Endothelial cell of umbilical vein (primary cell): Measurements from ENCODE around the gene OSCAR. TPM values are rescaled to one million over a fixed set of nuclear protein-coding genes. Genes with fewer than 3 reads are reported as not detected.

ENCODE experiments used
- BruUV-seq: library from RNA; stranded (reverse); fragments of 400-500 nt; replicated peaks from 2 replicates; lab custom pipeline; 2021; lab: Mats Ljungman, UMichigan
- CTCF ChIA-PET: fragments of 300-600, 350-600 bp; sonication (Branson Sonifier 250); formaldehyde crosslinking; loops from one replicate; lab custom pipeline; 2021; ENCODE audit warnings: antibody characterized with exemption, inconsistent platforms; lab: Charles Lee
- POLR2A ChIA-PET: fragments of 300-600, 350-600 bp; sonication (Branson Sonifier 250); formaldehyde crosslinking; loops from one replicate; lab custom pipeline; 2021; ENCODE audit warnings: antibody characterized with exemption, inconsistent platforms; lab: Charles Lee
- DNase-seq: peaks from one replicate; pipeline ENCODE4 v3.0.0-alpha.2; 2011; ENCODE audit warnings: low read depth, low spot score
- FAIRE-seq: peaks from 2 replicates; lab custom pipeline; 2011; peaks lifted over from hg19 to GRCh38; lab: Jason Lieb, UNC
- H2AFZ ChIP-seq: 2 replicates; pipeline ENCODE4 v1.6.0; 2012; ENCODE audit warnings: low read depth, low read length, control low read depth, inconsistent platforms
- H3K27ac ChIP-seq: 2 replicates; pipeline ENCODE4 v1.5.1; 2011; ENCODE audit warnings: low read depth, mild to moderate bottlenecking, control low read depth, low read length, moderate library complexity; ENCODE audit not compliant: insufficient read depth
- H3K27me3 ChIP-seq, 2 experiments: 2 replicates each; pipeline versions ENCODE4 v1.6.0 to v1.6.1; 2011; ENCODE audit warnings: low read length in 2 of 2, mixed read lengths in 1 of 2; ENCODE audit not compliant: control insufficient read depth in 2 of 2, insufficient read depth in 2 of 2
- H3K36me3 ChIP-seq, 2 experiments: 2 replicates in 1 of 2; 3 replicates in 1 of 2; pipeline ENCODE4 v1.5.1; 2011; ENCODE audit warnings: low read length in 2 of 2, mild to moderate bottlenecking in 1 of 2, moderate library complexity in 1 of 2; ENCODE audit not compliant: control insufficient read depth in 2 of 2, insufficient read depth in 2 of 2; ENCODE audit errors: extremely low read depth in 1 of 2
- H3K4me1 ChIP-seq: 3 replicates; pipeline ENCODE4 v1.5.1; 2011; ENCODE audit warnings: mild to moderate bottlenecking, low read length; ENCODE audit not compliant: control insufficient read depth, insufficient read depth; ENCODE audit errors: extremely low read depth
- H3K4me2 ChIP-seq: 2 replicates; pipeline ENCODE4 v1.6.1; 2011; ENCODE audit warnings: low read length, control low read depth, mixed read lengths; ENCODE audit not compliant: insufficient read depth
- H3K4me3 ChIP-seq, 3 experiments: fragments of 200-600 bp in 1 of 3; sonication (generic), shearing (Covaris generic) in 1 of 3; replicated peaks in 1 of 3; 2 replicates each; pipeline ENCODE4 v1.5.1; 2011 to 2016; ENCODE audit warnings: control low read depth in 3 of 3, low read length in 3 of 3, mild to moderate bottlenecking in 2 of 3, inconsistent platforms in 1 of 3, low read depth in 1 of 3, moderate library complexity in 1 of 3; ENCODE audit not compliant: insufficient read depth in 1 of 3
- H3K79me2 ChIP-seq: 2 replicates; pipeline ENCODE4 v1.6.0; 2012; ENCODE audit warnings: low read length, inconsistent platforms; ENCODE audit not compliant: control insufficient read depth, insufficient read depth
- H3K9ac ChIP-seq: replicated peaks from 2 replicates; pipeline ENCODE3; 2011; ENCODE audit warnings: low read length, control low read depth; ENCODE audit not compliant: insufficient read depth; ENCODE audit errors: extremely low read depth
- H3K9me1 ChIP-seq: replicated peaks from 3 replicates; pipeline ENCODE4 v1.6.0; 2011; ENCODE audit warnings: mild to moderate bottlenecking, low read length; ENCODE audit not compliant: control insufficient read depth, insufficient read depth; ENCODE audit errors: extremely low read depth
- H3K9me3 ChIP-seq: replicated peaks from 2 replicates; pipeline ENCODE4 v1.5.1; 2012; ENCODE audit warnings: low read length, inconsistent platforms; ENCODE audit not compliant: control insufficient read depth, insufficient read depth
- H4K20me1 ChIP-seq: replicated peaks from 2 replicates; pipeline ENCODE3; 2011; ENCODE audit warnings: mild to moderate bottlenecking, low read length; ENCODE audit not compliant: control insufficient read depth, insufficient read depth; ENCODE audit errors: extremely low read depth
- CTCF ChIP-seq, 2 donors: IDR thresholded peaks; 1 replicate in 1 of 2; 2 replicates in 1 of 2; pipeline ENCODE4 v1.5.1; 2011; ENCODE audit warnings: low read length in 2 of 2, mild to moderate bottlenecking in 2 of 2, moderate library complexity in 2 of 2, control low read depth in 1 of 2, inconsistent platforms in 1 of 2, low read depth in 1 of 2; ENCODE audit not compliant: insufficient read depth in 1 of 2; ENCODE audit errors: extremely low read depth in 1 of 2
- EZH2 ChIP-seq: IDR thresholded peaks from 2 replicates; pipeline ENCODE4 v1.6.1; 2012; ENCODE audit warnings: borderline replicate concordance, low read depth, mild to moderate bottlenecking, moderate library complexity, low read length, inconsistent platforms; ENCODE audit not compliant: severe bottlenecking
- FOS ChIP-seq: IDR thresholded peaks from 2 replicates; pipeline ENCODE4 v1.6.1; 2011; ENCODE audit warnings: mild to moderate bottlenecking, low read length, moderate library complexity, borderline replicate concordance; ENCODE audit not compliant: insufficient read depth
- GATA2 ChIP-seq: IDR thresholded peaks from 2 replicates; pipeline ENCODE4 v1.7.0; 2011; ENCODE audit warnings: low read depth, mild to moderate bottlenecking, moderate library complexity, mixed read lengths, low read length; ENCODE audit not compliant: insufficient read length, insufficient read depth
- JUN ChIP-seq: IDR thresholded peaks from 2 replicates; pipeline ENCODE4 v1.6.1; 2011; ENCODE audit warnings: borderline replicate concordance, low read depth; ENCODE audit not compliant: insufficient read length, insufficient read depth
- MYC ChIP-seq: IDR thresholded peaks from one replicate; pipeline ENCODE4 v1.6.1; 2011; ENCODE audit warnings: mild to moderate bottlenecking, low read depth, low read length
- POLR2A ChIP-seq: IDR thresholded peaks from 2 replicates; pipeline ENCODE4 v1.6.1; 2012; ENCODE audit warnings: low read depth, mild to moderate bottlenecking, control low read depth, low read length
- POLR2AphosphoS5 ChIP-seq: IDR thresholded peaks from 2 replicates; pipeline ENCODE4 v1.6.1; 2012; ENCODE audit warnings: low read depth, mild to moderate bottlenecking, control low read depth, low read length, moderate library complexity; ENCODE audit not compliant: insufficient read depth
- dilution Hi-C: fragments of 300-500 bp; cut with MboI; formaldehyde crosslinking; loops from one replicate; pipeline ENCODE4 v1.15.0; 2019; ENCODE audit warnings: low sequenced_read_pairs; ENCODE audit not compliant: extremely low pct_ligation_motif_present
- intact Hi-C: fragments of 100-400 bp; cut with micrococcal nuclease; formaldehyde crosslinking; loops from one replicate; pipeline ENCODE4 v1.10.0; 2022
- polyA plus RNA-seq, 4 experiments: library from polyadenylated mRNA; depleted of rRNA in 3 of 4; stranded (reverse) in 3 of 4; unstranded in 1 of 4; fragments of >200 nt; gene quantifications; 2 replicates each; pipeline versions ENCODE4 v1.2.1 to v1.2.3, GENCODE V29; 2011 to 2012; ENCODE audit warnings: missing spikeins in 1 of 4
- total RNA-seq: library from RNA; stranded (reverse); gene quantifications from 2 replicates; pipeline ENCODE4 v1.2.3, GENCODE V29; 2021
- TF ChIP-seq, protein P1 (sequence below): IDR thresholded peaks from 2 replicates; pipeline ENCODE4 v1.6.1; 2011; ENCODE audit not compliant: insufficient read depth, insufficient read length

The OSCAR gene
- total and polyA plus RNA-seq, 2 donors (not counting 3 experiments of a cell fraction or from before 2014, with no cell fraction given): 0.08 TPM; not detected in 1

DNA sequence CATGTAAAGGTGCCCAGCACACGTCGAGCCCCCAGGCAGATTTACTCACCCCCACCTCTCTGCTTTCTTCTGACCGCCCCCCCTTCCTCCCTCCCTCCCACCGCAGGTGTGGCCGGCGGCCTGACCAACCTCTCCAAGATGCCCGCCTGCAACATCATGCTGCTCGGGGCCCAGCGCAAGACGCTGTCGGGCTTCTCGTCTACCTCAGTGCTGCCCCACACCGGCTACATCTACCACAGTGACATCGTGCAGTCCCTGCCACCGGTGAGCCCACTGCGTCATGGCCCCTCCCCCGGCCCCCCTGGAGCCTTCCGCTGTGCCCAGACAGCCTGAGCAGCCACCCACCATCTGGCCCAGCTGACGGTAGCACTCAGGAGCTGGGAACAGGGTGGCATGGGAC lies 23.8 kb upstream of the OSCAR start:
- POLR2A ChIA-PET: interaction anchor here (1.0 kb wide), 1 partner anchor 12 kb away, joined by 4 read pairs; no protein-coding TSS in a partner anchor
- H3K9me1 ChIP-seq: no peaks in the 10 kb centered on the region
- no TSS peak for BruUV-seq
- intact Hi-C loops (no loop called here), dilution Hi-C loops (no loop called here)
- no peak overlapping the region for H3K9ac ChIP-seq
- no peaks in the 10 kb centered on the region for H4K20me1 ChIP-seq
- no peak for FAIRE-seq
- CTCF ChIA-PET: no interaction called here
- H3K27ac ChIP-seq: no peak overlapping the region
- H3K79me2 ChIP-seq: no peaks in the 10 kb centered on the region
- TF ChIP-seq, protein P1, sequence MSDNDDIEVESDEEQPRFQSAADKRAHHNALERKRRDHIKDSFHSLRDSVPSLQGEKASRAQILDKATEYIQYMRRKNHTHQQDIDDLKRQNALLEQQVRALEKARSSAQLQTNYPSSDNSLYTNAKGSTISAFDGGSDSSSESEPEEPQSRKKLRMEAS: no peak
- TF ChIP-seq JUN (no peak), EZH2 (no peak), POLR2A (no peak), POLR2AphosphoS5 (no peak), MYC (no peak), FOS (no peak), CTCF (IDR thresholded peaks at IDR 0.05; ENCODE audit: extremely low read depth in 1 of 2, insufficient read depth in 1 of 2, low read depth in 1 of 2, low read length in 2 of 2) (no peak), GATA2 (no peak)
- H3K4me3 ChIP-seq: no peak overlapping the region
- DNase-seq: no peak
- H3K36me3 ChIP-seq: peaks cover 11 to 61% of the 10 kb centered on the region in 2 experiments
- H2AFZ ChIP-seq: no peak overlapping the region
- no peaks in the 10 kb centered on the region for H3K9me3 ChIP-seq
- H3K4me2 ChIP-seq: no peak overlapping the region
- no peaks in the 10 kb centered on the region for H3K4me1 ChIP-seq
- H3K27me3 ChIP-seq: no peaks in the 10 kb centered on the region
